HEK293 (cell line): ENCODE data around the gene HTR2A.

Experiments
- CTCF ChIA-PET: fragments of 350-600 bp; formaldehyde crosslinking; extraction: SDS; loops from one replicate; lab custom pipeline; 2021; ENCODE audit warnings: antibody characterized with exemption; lab: Yijun Ruan, JAX
- POLR2A ChIA-PET: fragments of 300-600 bp; formaldehyde crosslinking; extraction: SDS; loops from one replicate; lab custom pipeline; 2020; ENCODE audit warnings: antibody characterized with exemption, inconsistent platforms; lab: Yijun Ruan, JAX
- H3K27ac ChIP-seq: fragments of 200-500 bp; sonication (Bioruptor generic); 2 replicates; pipeline ENCODE4 v1.5.1; 2014; ENCODE audit warnings: low read depth, low read length, control low read depth, inconsistent platforms; ENCODE audit errors: extremely low read depth
- H3K36me3 ChIP-seq, 2 experiments: fragments of 200-500 bp in 1 of 2; sonication (Bioruptor generic) in 1 of 2; 1 replicate in 1 of 2; 2 replicates in 1 of 2; pipeline ENCODE4 v1.5.1; 2014 to 2017; ENCODE audit warnings: inconsistent platforms in 2 of 2, low read length in 2 of 2; ENCODE audit not compliant: control insufficient read depth in 2 of 2, insufficient read depth in 1 of 2
- H3K4me1 ChIP-seq: fragments of 200-500 bp; sonication (Bioruptor generic); 2 replicates; pipeline ENCODE4 v1.5.1; 2014; ENCODE audit warnings: mild to moderate bottlenecking, low read length, inconsistent platforms; ENCODE audit not compliant: control insufficient read depth, insufficient read depth
- H3K4me3 ChIP-seq: 2 replicates; pipeline ENCODE4 v1.5.1; 2011; ENCODE audit warnings: low read depth, mild to moderate bottlenecking, control low read depth, low read length, moderate library complexity
- H3K9me3 ChIP-seq: fragments of 200-500 bp; sonication (Bioruptor generic); 2 replicates; pipeline ENCODE4 v1.5.1; 2014; ENCODE audit warnings: low read depth, low read length, inconsistent platforms; ENCODE audit not compliant: control insufficient read depth, insufficient read depth
- GLIS2 ChIP-seq: fragments of 450-650 bp; formaldehyde crosslinking; IDR thresholded peaks from 2 replicates; pipeline ENCODE4 v1.5.1; 2016; ENCODE audit warnings: missing biosample characterization, missing genetic modification characterization
- HOXA7 ChIP-seq: sonication (generic); formaldehyde crosslinking; IDR thresholded peaks from 2 replicates; pipeline ENCODE4 v1.8.1; 2022; ENCODE audit warnings: missing genetic modification reagents, borderline replicate concordance
- SALL2 ChIP-seq: fragments of 450-650 bp; formaldehyde crosslinking; IDR thresholded peaks from 2 replicates; pipeline ENCODE4 v1.5.0; 2017; ENCODE audit warnings: missing biosample characterization, mild to moderate bottlenecking, missing genetic modification characterization, borderline replicate concordance
- ZBTB7A ChIP-seq: fragments of 450-650 bp; formaldehyde crosslinking; IDR thresholded peaks from 2 replicates; pipeline ENCODE4 v1.5.1; 2016; ENCODE audit warnings: low read depth, missing biosample characterization, missing genetic modification characterization
- ZFP37 ChIP-seq: fragments of 450-650 bp; formaldehyde crosslinking; IDR thresholded peaks from 2 replicates; pipeline ENCODE4 v1.5.1; 2016; ENCODE audit warnings: missing biosample characterization, missing genetic modification characterization
- ZNF132 ChIP-seq: fragments of 450-650 bp; formaldehyde crosslinking; IDR thresholded peaks from 2 replicates; pipeline ENCODE4 v1.5.1; 2017; ENCODE audit warnings: missing biosample characterization, missing genetic modification characterization, borderline replicate concordance
- ZNF214 ChIP-seq: fragments of 450-650 bp; formaldehyde crosslinking; IDR thresholded peaks from 2 replicates; pipeline ENCODE4 v1.5.1; 2017; ENCODE audit warnings: missing biosample characterization, mild to moderate bottlenecking, missing genetic modification characterization, borderline replicate concordance
- ZNF473 ChIP-seq: fragments of 450-650 bp; formaldehyde crosslinking; IDR thresholded peaks from 2 replicates; pipeline ENCODE4 v1.5.1; 2017; ENCODE audit warnings: missing biosample characterization, missing genetic modification characterization
- ZNF555 ChIP-seq: fragments of 450-650 bp; formaldehyde crosslinking; conservative IDR thresholded peaks from 2 replicates; pipeline ENCODE4 v1.5.1; 2017; ENCODE audit warnings: missing biosample characterization, mild to moderate bottlenecking, missing genetic modification characterization, inconsistent platforms
- ZNF558 ChIP-seq: fragments of 450-650 bp; formaldehyde crosslinking; IDR thresholded peaks from 2 replicates; pipeline ENCODE4 v1.5.1; 2016; ENCODE audit warnings: missing biosample characterization, missing genetic modification characterization
- ZNF843 ChIP-seq: fragments of 450-650 bp; formaldehyde crosslinking; IDR thresholded peaks from 2 replicates; pipeline ENCODE4 v1.5.1; 2016; ENCODE audit warnings: missing biosample characterization, missing genetic modification characterization
- ZSCAN16 ChIP-seq: fragments of 450-650 bp; formaldehyde crosslinking; IDR thresholded peaks from 2 replicates; pipeline ENCODE4 v1.5.1; 2016; ENCODE audit warnings: missing biosample characterization, missing genetic modification characterization
- ZSCAN4 ChIP-seq: fragments of 450-650 bp; formaldehyde crosslinking; IDR thresholded peaks from 2 replicates; pipeline ENCODE4 v1.5.1; 2017; ENCODE audit warnings: missing biosample characterization, missing genetic modification characterization
- TF ChIP-seq, protein P1 (sequence below): fragments of 450-650 bp; formaldehyde crosslinking; IDR thresholded peaks from 2 replicates; pipeline ENCODE4 v1.5.1; 2016; ENCODE audit warnings: missing biosample characterization, missing genetic modification characterization
- TF ChIP-seq, protein P2 (sequence below): fragments of 450-650 bp; formaldehyde crosslinking; IDR thresholded peaks from 2 replicates; pipeline ENCODE4 v1.5.1; 2016; ENCODE audit warnings: missing biosample characterization, missing genetic modification characterization
- TF ChIP-seq, protein P3 (sequence below): fragments of 450-650 bp; formaldehyde crosslinking; IDR thresholded peaks from 2 replicates; pipeline ENCODE4 v1.5.1; 2016; ENCODE audit warnings: missing biosample characterization, missing genetic modification characterization
- TF ChIP-seq, protein P4 (sequence below): fragments of 450-650 bp; formaldehyde crosslinking; IDR thresholded peaks from 2 replicates; pipeline ENCODE4 v1.5.1; 2016; ENCODE audit warnings: missing biosample characterization, missing genetic modification characterization

HTR2A gene

GRCh38 chr13:46893221-46893740 lies 3.6 kb downstream of the HTR2A start:
- no peaks in the 10 kb centered on the region for H3K4me1 ChIP-seq
- H3K27ac ChIP-seq = no peak overlapping the region
- POLR2A ChIA-PET = no interaction called here
- no peaks in the 10 kb centered on the region for H3K9me3 ChIP-seq
- TF ChIP-seq ZSCAN16 = no peak
- no peak for TF ChIP-seq ZNF132 (tag by site-specific recombination)
- TF ChIP-seq, protein P1, sequence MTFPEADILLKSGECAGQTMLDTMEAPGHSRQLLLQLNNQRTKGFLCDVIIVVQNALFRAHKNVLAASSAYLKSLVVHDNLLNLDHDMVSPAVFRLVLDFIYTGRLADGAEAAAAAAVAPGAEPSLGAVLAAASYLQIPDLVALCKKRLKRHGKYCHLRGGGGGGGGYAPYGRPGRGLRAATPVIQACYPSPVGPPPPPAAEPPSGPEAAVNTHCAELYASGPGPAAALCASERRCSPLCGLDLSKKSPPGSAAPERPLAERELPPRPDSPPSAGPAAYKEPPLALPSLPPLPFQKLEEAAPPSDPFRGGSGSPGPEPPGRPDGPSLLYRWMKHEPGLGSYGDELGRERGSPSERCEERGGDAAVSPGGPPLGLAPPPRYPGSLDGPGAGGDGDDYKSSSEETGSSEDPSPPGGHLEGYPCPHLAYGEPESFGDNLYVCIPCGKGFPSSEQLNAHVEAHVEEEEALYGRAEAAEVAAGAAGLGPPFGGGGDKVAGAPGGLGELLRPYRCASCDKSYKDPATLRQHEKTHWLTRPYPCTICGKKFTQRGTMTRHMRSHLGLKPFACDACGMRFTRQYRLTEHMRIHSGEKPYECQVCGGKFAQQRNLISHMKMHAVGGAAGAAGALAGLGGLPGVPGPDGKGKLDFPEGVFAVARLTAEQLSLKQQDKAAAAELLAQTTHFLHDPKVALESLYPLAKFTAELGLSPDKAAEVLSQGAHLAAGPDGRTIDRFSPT = no peak
- TF ChIP-seq, protein P2, sequence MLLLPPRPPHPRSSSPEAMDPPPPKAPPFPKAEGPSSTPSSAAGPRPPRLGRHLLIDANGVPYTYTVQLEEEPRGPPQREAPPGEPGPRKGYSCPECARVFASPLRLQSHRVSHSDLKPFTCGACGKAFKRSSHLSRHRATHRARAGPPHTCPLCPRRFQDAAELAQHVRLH (tag by site-specific recombination) = no peak
- no peak for TF ChIP-seq ZNF843 (tag by site-specific recombination)
- TF ChIP-seq ZBTB7A (tag by site-specific recombination) = no peak
- TF ChIP-seq ZNF214 = no peak
- no peak for TF ChIP-seq ZFP37 (tag by site-specific recombination)
- TF ChIP-seq GLIS2 (tag by site-specific recombination) = no peak
- H3K4me3 ChIP-seq = no peak overlapping the region
- CTCF ChIA-PET = interaction anchor here (0.7 to 2.2 kb wide), 12 partner anchors 9 to 973 kb away, joined by 3 to 10 read pairs (median 4); no protein-coding TSS in a partner anchor
- no peaks in the 10 kb centered on the region for H3K36me3 ChIP-seq

DNA sequence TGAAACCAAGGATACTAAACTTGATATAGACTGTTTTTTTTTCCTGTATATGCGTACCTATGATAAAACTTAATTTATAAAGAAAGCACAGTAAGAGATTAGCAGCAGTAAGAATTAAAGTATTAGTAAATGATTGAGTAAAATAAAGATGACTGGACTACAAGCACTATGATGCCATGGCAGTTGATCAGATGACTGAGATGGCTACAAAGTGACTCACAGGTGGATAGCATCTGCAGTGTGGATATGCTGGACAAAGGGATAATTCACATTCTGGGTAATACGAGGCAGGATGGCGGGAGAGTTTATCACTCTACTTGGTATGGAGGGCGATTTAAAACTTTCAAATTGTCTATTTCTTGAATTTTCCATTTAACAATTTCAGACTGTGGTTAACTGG lies 11.8 kb downstream of the HTR2A start:
- no peaks in the 10 kb centered on the region for H3K36me3 ChIP-seq
- no peak for TF ChIP-seq SALL2 (tag by site-specific recombination)
- TF ChIP-seq ZNF558 = no peak
- no peak for TF ChIP-seq ZNF473 (tag by site-specific recombination)
- TF ChIP-seq, protein P3, sequence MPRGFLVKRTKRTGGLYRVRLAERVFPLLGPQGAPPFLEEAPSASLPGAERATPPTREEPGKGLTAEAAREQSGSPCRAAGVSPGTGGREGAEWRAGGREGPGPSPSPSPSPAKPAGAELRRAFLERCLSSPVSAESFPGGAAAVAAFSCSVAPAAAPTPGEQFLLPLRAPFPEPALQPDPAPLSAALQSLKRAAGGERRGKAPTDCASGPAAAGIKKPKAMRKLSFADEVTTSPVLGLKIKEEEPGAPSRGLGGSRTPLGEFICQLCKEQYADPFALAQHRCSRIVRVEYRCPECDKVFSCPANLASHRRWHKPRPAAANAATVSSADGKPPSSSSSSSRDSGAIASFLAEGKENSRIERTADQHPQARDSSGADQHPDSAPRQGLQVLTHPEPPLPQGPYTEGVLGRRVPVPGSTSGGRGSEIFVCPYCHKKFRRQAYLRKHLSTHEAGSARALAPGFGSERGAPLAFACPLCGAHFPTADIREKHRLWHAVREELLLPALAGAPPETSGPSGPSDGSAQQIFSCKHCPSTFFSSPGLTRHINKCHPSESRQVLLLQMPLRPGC = no peak
- H3K9me3 ChIP-seq = no peaks in the 10 kb centered on the region
- no peak overlapping the region for H3K27ac ChIP-seq
- POLR2A ChIA-PET = no interaction called here
- no peaks in the 10 kb centered on the region for H3K4me1 ChIP-seq
- H3K4me3 ChIP-seq = no peak overlapping the region
- CTCF ChIA-PET = no interaction called here

DNA sequence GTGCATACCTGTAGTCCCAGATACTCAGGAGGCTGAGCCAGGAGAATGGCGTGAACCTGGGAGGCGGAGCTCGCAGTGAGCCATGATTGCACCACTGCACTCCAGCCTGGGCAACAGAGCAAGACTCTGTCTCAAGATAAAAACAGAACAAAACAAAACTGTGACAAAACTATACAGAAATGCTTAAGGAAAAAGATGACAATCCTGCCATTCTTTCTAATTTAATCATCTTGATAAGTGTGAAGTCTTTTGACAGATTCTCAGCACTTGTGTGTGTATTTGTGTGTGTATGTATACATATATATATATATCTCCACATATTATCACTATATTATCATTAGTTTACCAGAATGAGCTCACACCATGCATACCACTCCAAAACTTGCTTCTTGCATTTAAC lies 12.3 kb downstream of the HTR2A start:
- no peaks in the 10 kb centered on the region for H3K36me3 ChIP-seq
- ChIA-PET POLR2A (no interaction called here), CTCF (no interaction called here)
- H3K4me1 ChIP-seq = no peaks in the 10 kb centered on the region
- no peak for TF ChIP-seq ZNF555
- TF ChIP-seq, protein P4, sequence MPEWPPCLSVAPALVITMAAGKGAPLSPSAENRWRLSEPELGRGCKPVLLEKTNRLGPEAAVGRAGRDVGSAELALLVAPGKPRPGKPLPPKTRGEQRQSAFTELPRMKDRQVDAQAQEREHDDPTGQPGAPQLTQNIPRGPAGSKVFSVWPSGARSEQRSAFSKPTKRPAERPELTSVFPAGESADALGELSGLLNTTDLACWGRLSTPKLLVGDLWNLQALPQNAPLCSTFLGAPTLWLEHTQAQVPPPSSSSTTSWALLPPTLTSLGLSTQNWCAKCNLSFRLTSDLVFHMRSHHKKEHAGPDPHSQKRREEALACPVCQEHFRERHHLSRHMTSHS = no peak
- TF ChIP-seq HOXA7 (CRISPR knock-in tag) = no peak
- no peak for TF ChIP-seq ZSCAN4 (tag by site-specific recombination)
- H3K4me3 ChIP-seq = no peak overlapping the region
- no peaks in the 10 kb centered on the region for H3K9me3 ChIP-seq
- no peak overlapping the region for H3K27ac ChIP-seq
